ENCODE measurements around the gene OR56A4.

Gene OR56A4

GRCh38 chr11:5955586-5955985 is 51.2 kb downstream of the OR56A4 start:
- no peak for FAIRE-seq

All from G401.6 (cell line).